Mononuclear cell (primary cell): ENCODE measurements around the gene TSPAN14. TPM values are rescaled to one million over a fixed set of nuclear protein-coding genes. Genes with fewer than 3 reads are reported as not detected.

Source experiments
- H3K27me3 ChIP-seq: 2 replicates; pipeline ENCODE4 v1.6.0; 2011; ENCODE audit warnings: low read length, control low read depth; ENCODE audit not compliant: insufficient read depth
- H3K4me1 ChIP-seq: 2 replicates; pipeline ENCODE4 v1.5.1; 2011; ENCODE audit warnings: mild to moderate bottlenecking, low read length, control low read depth; ENCODE audit not compliant: insufficient read depth
- H3K4me3 ChIP-seq: 2 replicates; pipeline ENCODE4 v1.5.1; 2011; ENCODE audit warnings: mild to moderate bottlenecking, low read length, moderate library complexity
- H3K9me3 ChIP-seq: 2 replicates; pipeline ENCODE4 v1.5.1; 2011; ENCODE audit warnings: low read depth, mild to moderate bottlenecking, control low read depth, low read length
- total RNA-seq: library from RNA; depleted of rRNA; stranded (reverse); fragments of >200 nt; gene quantifications from one replicate; pipeline ENCODE4 v1.2.3, GENCODE V29; 2012

The TSPAN14 gene
- total RNA-seq, 1 donor, result 65.4 TPM

DNA sequence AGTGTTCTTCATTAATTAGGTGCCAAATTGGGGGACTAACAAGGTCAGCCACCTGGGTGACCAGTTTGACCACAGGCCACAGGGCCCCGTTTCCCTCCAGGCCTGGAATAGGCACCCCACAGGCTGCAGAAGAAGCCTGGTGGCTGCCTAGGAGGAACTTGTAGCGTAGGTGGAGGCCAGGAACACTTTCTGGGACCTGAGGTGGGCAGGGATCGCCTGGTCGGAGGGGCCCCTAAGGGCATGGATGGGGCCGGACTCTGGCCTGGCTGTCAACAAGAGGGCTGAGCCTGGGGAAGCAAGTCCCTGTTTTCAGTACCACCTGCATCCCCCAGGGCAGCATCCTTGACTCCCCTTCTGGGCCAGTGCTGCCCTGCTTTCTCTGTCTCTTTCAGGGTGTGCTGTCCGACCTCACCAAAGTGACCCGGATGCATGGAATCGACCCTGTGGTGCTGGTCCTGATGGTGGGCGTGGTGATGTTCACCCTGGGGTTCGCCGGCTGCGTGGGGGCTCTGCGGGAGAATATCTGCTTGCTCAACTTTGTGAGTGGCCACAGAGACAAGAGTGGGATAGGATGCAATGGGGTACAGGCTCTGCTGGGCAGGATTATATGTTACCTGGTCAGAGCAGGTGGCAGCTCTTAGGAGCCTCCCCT lies 52.9 kb downstream of the TSPAN14 start:
- Histone ChIP-seq H3K4me1 (peaks cover 53% of the 10 kb centered on the region), H3K9me3 (no peaks in the 10 kb centered on the region), H3K4me3 (no peak overlapping the region), H3K27me3 (no peaks in the 10 kb centered on the region)

DNA sequence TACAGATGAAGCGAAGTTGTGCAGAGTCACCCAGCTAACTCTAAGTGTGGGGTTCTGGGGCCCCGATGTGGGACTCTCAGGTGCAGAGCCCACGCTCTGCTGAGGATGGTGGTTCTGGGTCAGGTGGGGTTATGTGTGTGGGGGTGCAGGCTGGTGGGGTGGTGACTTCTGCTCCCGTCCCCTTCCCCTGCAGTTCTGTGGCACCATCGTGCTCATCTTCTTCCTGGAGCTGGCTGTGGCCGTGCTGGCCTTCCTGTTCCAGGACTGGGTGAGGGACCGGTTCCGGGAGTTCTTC lies 54.9 kb downstream of the TSPAN14 start:
- no peaks in the 10 kb centered on the region for H3K9me3 ChIP-seq
- H3K27me3 ChIP-seq, result no peaks in the 10 kb centered on the region
- H3K4me1 ChIP-seq, result peaks cover 32% of the 10 kb centered on the region
- H3K4me3 ChIP-seq, result no peak overlapping the region

DNA sequence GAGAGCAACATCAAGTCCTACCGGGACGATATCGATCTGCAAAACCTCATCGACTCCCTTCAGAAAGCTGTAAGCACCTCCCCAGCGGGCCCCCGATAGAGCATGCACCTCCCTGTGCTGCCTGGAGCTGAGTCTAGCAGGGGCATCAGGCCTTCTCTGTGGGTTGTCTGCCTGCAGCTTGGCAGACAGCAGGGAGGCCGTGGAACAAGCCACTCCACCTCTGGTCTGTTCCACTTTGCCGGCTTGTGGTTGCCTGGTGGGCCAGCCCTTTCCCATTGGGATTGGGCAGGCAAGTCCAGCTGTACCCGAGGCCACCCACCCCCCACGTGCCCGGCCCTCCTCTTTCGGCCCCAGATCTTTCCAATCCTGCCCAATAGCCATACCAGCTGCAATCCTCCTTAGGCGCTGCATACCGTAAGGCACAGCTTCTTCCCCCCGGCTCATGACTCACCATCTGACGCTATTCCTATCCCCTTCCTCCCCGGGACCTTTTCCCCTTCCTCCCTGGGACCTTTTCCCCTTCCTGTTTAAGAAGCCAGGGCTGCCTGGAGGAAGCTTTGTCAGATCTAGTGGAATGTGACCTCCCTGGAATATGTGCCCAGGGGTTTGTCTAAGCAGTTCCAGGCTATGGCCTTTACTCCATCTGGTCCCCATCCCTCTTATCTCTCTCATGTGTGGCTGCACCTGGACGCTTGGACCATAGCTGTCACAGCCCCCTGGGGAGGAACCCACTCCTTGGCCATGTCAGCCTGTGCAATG lies 55.5 kb downstream of the TSPAN14 start:
- H3K9me3 ChIP-seq, result no peaks in the 10 kb centered on the region
- no peaks in the 10 kb centered on the region for H3K27me3 ChIP-seq
- H3K4me1 ChIP-seq, result peaks cover 27% of the 10 kb centered on the region
- no peak overlapping the region for H3K4me3 ChIP-seq

DNA sequence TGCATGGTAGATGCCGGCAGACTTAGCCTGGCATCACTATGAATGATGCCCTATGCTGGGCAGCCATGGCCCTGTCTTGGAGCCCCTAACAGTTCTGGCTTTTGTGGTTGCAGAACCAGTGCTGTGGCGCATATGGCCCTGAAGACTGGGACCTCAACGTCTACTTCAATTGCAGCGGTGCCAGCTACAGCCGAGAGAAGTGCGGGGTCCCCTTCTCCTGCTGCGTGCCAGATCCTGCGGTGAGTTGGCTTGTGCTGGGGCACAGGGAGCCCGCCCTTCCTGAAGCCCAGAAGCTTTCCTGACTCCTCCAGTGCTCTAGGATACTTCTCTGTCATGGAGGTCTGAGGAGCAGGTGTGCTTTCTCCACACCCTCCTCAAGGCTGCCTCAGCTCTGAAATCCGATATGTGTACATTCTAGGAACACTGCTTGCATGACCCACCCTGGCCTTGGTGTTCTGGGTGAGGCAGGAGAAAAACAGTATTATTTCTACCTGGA lies 58.0 kb downstream of the TSPAN14 start:
- no peaks in the 10 kb centered on the region for H3K27me3 ChIP-seq
- H3K4me3 ChIP-seq, result no peak overlapping the region
- peaks cover 12% of the 10 kb centered on the region for H3K4me1 ChIP-seq
- no peaks in the 10 kb centered on the region for H3K9me3 ChIP-seq

DNA sequence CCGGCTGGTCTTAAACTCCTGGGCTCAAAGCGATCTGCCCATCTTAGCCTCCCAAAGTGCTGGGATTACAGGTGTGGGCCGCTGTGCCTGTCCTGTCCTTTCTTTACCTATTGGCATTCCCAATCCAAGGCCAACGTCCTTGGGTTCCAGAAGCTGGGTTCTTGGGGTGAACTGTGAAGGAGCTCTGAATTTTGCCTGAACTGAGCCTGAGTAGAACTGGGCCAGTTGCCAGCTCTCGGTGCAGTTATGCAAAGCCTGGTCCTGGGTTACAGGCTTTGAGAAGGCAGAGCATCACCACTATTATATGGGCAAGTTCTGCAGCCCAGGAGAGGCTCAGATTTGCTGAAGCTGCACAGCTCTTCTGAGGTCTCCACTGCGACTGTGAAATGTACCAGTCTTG lies 59.0 kb downstream of the TSPAN14 start:
- Histone ChIP-seq H3K9me3 (no peaks in the 10 kb centered on the region), H3K27me3 (no peaks in the 10 kb centered on the region), H3K4me3 (no peak overlapping the region), H3K4me1 (peaks cover 16% of the 10 kb centered on the region)

DNA sequence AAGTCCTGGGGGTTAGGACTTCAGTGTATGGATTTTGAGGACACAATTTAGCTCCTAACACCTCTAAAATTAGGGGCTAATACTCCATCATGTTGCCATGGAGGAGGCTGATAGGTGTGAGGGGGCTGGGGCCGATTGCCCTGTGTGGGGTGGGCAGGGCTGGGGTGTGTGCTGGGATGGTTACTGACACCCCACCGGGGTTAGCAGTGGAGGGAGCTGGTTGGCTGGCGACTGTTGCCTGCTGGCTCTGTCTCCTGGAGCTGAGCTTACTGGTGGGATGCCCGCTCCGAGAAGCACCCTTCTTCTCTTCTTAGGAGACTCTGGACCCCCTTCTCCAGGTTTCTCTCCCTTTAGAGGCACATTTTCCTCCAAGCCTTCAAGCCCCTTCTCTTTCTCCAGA lies 61.4 kb downstream of the TSPAN14 start:
- H3K27me3 ChIP-seq, result no peaks in the 10 kb centered on the region
- no peak overlapping the region for H3K4me3 ChIP-seq
- H3K4me1 ChIP-seq, result peaks cover 23% of the 10 kb centered on the region
- no peaks in the 10 kb centered on the region for H3K9me3 ChIP-seq

DNA sequence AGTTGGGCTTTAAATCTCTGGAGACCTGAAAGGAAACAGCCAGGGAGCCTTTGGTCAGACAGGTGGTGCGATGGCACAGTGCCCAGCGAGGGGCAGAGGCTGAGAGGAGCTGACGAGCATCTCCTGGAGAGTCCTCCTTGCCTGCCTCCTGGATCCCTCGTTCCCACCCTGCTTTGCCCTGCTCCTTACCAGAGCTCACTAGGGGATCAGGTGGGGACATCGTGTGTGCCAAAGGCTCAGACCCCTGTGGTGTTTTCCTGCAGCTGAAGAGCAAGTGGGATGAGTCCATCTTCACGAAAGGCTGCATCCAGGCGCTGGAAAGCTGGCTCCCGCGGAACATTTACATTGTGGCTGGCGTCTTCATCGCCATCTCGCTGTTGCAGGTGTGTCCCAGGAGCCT lies 61.8 kb downstream of the TSPAN14 start:
- Histone ChIP-seq H3K27me3 (no peaks in the 10 kb centered on the region), H3K4me3 (no peak overlapping the region), H3K9me3 (no peaks in the 10 kb centered on the region), H3K4me1 (peaks cover 22% of the 10 kb centered on the region)

DNA sequence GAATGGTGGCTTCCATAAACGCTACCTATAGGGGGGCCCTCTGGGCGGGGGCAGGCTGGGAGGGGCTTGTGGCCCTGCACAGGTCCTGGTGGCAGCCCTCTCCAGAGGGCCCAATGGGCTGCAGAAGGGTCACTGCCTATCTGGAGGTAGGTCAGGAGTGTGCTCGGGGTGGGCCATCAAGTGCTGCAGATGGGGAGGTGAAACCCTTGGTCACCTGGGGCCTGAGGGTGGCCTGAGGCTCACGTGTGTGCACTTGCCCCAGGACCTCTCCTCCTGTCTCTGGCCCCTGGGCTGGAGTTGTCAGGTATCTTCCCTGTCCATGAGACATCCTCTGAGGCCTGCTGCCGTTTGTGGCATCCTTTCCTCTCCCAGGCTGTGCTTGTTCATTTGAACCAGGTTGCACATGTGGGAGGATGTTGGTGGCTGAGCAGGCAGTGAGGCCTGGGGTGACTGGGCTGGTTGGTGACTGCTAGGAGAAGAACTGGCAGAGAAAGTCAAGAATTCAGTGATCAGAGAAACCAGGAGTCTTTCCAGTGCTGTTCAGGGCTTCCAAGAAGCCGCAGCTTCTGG lies 62.5 kb downstream of the TSPAN14 start:
- H3K27me3 ChIP-seq, result no peaks in the 10 kb centered on the region
- H3K9me3 ChIP-seq, result no peaks in the 10 kb centered on the region
- no peak overlapping the region for H3K4me3 ChIP-seq
- peaks cover 16% of the 10 kb centered on the region for H3K4me1 ChIP-seq

DNA sequence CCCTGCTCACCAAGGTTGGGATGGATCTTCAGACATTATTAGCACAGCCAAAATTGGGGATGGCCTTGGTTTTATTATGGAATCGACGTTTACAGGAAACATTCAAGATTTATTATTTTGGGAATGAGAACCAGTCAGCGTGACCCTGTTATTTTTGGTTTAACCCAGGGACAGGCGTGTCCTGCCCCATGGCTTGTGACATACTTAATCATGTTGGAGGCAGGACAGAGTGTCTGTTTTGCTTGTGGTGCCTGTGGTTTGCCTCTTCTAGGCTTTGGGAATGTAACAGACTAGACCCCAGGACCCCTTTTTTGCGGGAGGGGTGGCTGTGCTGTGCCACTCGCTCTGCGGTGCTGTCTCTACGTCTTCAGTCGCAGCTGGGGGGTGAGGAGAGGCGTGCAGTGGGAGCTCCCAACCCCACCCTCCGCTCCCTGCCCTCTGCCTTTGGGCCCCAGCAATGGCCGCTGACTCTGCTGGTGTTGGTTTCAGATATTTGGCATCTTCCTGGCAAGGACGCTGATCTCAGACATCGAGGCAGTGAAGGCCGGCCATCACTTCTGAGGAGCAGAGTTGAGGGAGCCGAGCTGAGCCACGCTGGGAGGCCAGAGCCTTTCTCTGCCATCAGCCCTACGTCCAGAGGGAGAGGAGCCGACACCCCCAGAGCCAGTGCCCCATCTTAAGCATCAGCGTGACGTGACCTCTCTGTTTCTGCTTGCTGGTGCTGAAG lies 63.5 kb downstream of the TSPAN14 start:
- no peak overlapping the region for H3K4me3 ChIP-seq
- peaks cover 14% of the 10 kb centered on the region for H3K4me1 ChIP-seq
- H3K27me3 ChIP-seq, result no peaks in the 10 kb centered on the region
- no peaks in the 10 kb centered on the region for H3K9me3 ChIP-seq

DNA sequence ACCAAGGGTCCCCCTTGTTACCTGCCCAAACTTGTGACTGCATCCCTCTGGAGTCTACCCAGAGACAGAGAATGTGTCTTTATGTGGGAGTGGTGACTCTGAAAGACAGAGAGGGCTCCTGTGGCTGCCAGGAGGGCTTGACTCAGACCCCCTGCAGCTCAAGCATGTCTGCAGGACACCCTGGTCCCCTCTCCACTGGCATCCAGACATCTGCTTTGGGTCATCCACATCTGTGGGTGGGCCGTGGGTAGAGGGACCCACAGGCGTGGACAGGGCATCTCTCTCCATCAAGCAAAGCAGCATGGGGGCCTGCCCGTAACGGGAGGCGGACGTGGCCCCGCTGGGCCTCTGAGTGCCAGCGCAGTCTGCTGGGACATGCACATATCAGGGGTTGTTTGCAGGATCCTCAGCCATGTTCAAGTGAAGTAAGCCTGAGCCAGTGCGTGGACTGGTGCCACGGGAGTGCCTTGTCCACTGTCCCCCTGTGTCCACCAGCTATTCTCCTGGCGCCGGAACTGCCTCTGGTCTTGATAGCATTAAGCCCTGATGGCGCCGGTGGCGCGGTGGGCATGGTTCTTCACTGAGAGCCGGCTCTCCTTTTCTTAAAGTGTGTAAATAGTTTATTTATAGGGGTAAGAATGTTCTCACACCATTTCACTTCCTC lies 64.2 kb downstream of the TSPAN14 start:
- no peaks in the 10 kb centered on the region for H3K27me3 ChIP-seq
- H3K4me1 ChIP-seq, result peaks cover 21% of the 10 kb centered on the region
- H3K9me3 ChIP-seq, result no peaks in the 10 kb centered on the region
- H3K4me3 ChIP-seq, result no peak overlapping the region

DNA sequence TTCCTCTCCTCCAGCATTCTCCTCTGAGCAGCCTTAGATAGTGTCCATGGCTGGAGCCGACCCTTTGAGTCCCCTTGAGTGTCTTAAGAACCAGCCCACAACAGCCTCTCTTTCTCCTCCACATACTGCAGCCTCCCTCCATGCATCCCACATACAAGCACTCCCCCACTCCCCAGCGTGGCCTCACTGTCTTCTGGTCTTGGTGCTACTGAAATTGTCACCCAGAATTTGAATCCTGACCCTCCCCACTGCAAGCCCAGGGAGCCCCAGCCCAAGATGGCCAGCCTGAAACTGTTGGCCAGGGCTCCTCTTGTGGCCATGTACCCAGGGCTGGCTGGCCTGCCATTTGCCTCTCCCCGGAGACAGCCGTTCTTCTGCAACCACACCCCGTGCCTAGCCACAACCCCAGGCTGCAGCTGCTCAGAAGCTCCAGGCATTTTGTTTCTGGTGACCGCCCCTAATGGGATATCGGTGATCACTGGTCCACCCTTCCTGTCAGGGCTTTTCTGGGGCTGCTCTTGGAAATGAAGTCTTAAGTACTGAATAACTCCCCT lies 64.8 kb downstream of the TSPAN14 start:
- H3K9me3 ChIP-seq, result no peaks in the 10 kb centered on the region
- no peaks in the 10 kb centered on the region for H3K27me3 ChIP-seq
- peaks cover 27% of the 10 kb centered on the region for H3K4me1 ChIP-seq
- no peak overlapping the region for H3K4me3 ChIP-seq

DNA sequence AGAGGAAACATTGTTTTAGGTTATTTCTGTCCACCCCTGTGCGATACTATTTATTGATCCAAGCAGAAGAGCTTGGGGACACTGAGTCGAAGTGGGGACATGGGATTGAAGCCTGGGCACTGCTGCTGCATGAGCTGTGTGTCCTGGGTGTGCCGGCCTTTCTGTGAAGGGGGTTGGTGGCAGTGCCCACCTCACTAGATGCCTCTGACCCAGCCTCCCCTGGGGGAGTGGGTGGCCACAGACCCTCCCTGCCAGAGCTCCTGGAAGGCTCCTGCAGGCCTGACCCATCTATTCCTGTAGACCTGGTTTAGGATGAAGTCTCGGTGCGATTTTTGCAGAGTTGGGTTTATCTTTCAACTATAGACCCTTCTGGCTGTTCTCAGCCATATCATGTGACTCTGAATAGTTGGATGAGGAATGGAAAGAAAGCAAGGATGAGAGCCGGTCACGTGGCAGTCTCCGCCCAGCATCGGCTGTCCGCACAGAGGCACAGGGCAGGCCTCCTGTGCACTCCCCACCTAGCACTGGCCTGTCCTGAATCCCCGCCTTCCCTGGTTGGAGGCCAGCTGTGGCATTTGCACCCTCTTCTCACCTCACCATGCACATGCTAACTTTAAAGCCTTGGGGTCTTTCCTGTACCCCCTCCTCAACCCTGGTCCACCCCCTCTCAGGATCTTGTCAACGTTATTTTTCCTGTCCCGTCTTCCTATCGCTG lies 66.0 kb downstream of the TSPAN14 start:
- H3K9me3 ChIP-seq, result no peaks in the 10 kb centered on the region
- no peak overlapping the region for H3K4me3 ChIP-seq
- peaks cover 37% of the 10 kb centered on the region for H3K4me1 ChIP-seq
- no peaks in the 10 kb centered on the region for H3K27me3 ChIP-seq

DNA sequence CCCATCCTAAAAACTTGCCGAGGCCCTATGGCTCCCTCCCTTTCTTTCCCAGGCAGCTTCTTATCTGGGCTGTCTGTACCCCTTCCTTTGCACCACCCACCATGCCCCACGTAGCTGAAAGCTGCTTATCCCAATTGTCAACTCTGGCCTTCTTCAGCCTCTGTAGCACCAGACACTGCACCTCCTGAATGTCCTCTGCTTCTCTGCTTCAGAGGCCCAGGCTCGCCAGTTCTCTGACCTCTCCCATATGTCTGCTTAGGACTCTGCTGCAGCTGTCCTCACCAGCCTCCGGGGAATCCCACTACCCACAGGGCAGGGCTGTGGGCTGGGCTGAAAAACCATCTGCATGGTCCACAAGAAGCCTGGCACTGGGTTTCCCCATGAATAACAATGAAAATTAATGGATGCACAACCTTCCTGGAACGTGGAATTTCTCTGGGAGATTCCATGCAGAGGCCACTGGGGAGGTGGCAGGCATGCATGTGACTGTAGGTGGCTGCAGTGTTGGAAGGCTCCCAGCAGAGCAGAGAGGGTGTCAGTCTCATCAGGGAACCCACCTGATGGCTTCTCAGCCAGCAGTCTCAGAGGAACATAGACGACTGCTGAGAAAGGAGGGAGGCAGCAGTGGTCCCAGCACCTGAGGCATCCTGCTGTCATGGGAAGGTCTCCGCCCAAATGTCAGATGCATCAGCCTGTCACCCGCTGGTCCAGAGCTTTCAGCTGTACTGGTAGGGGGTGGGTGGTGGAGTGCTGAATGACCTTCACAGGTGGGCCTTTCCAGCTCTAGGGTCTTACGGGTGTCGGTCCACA lies 66.8 kb downstream of the TSPAN14 start:
- Histone ChIP-seq H3K4me1 (peaks cover 45% of the 10 kb centered on the region), H3K9me3 (no peaks in the 10 kb centered on the region), H3K27me3 (no peaks in the 10 kb centered on the region), H3K4me3 (no peak overlapping the region)
